GM23248 (cell line): ENCODE results near the gene INTS11.

Experiments
- EZH2 ChIP-seq: fragments of 200-600 bp; sonication (generic); IDR thresholded peaks from 2 replicates; pipeline ENCODE4 v1.6.1; 2018; ENCODE audit warnings: antibody characterized with exemption, mild to moderate bottlenecking; ENCODE audit not compliant: insufficient read depth, poor library complexity, severe bottlenecking
- EZH2phosphoT487 ChIP-seq: fragments of 200-600 bp; sonication (generic); IDR thresholded peaks from 2 replicates; pipeline ENCODE4 v1.6.1; 2018; ENCODE audit warnings: antibody characterized with exemption, moderate library complexity, mild to moderate bottlenecking, low read depth; ENCODE audit not compliant: insufficient read depth

DNA sequence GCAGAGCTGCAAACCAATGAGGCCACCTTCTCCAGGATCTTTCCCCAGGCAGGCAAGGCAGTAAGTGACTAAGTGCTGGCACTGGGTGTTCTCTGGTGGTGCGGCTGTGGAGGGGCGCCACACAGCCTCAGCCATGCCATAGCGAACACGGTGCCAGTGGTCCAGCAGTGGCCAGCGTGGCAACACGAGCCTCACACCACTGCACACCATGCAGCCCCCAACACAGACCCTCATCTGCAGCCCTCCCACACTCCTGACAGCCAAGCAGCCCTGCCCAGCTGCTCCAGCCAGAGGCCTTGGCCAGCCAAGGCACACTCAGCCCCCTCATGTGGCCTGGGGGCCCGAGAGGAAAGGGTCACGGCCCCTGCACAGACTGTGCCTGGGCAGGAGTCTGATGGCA lies 3.0 kb downstream of the INTS11 start:
- TF ChIP-seq EZH2 (no peak), EZH2phosphoT487 (no peak)
